Activated naive CD4-positive, alpha-beta T cell treated with anti-CD3 and anti-CD28 coated beads, Interleukin-2, amount 50 U/mL, for 24 hours (primary cell): Measurements from ENCODE around the gene ZMIZ1.

Source experiments
- H3K27ac Mint-ChIP-seq: one replicate; pipeline ENCODE4 v1.8.0; 2021; ENCODE audit warnings: mild to moderate bottlenecking, mixed read lengths
- H3K27me3 Mint-ChIP-seq: one replicate; pipeline ENCODE4 v1.8.0; 2021; ENCODE audit warnings: mixed read lengths
- H3K36me3 Mint-ChIP-seq: one replicate; pipeline ENCODE4 v1.8.0; 2021; ENCODE audit warnings: mixed read lengths
- H3K4me1 Mint-ChIP-seq: one replicate; pipeline ENCODE4 v1.8.0; 2021; ENCODE audit warnings: mixed read lengths
- H3K4me3 Mint-ChIP-seq: one replicate; pipeline ENCODE4 v1.8.0; 2021; ENCODE audit warnings: mild to moderate bottlenecking, mixed read lengths
- H3K9me3 Mint-ChIP-seq: one replicate; pipeline ENCODE4 v1.8.0; 2021; ENCODE audit warnings: mixed read lengths

The ZMIZ1 gene

GRCh38 chr10:79210672-79211071 is 141.9 kb downstream of the ZMIZ1 start:
- Mint-ChIP-seq H3K36me3 (peaks cover 8% of the 10 kb centered on the region), H3K4me3 (no peak overlapping the region), H3K9me3 (no peaks in the 10 kb centered on the region), H3K27me3 (no peaks in the 10 kb centered on the region), H3K27ac (no peak overlapping the region), H3K4me1 (no peaks in the 10 kb centered on the region)

GRCh38 chr10:79211616-79212015 is 142.8 kb downstream of the ZMIZ1 start:
- H3K27ac Mint-ChIP-seq, result no peak overlapping the region

GRCh38 chr10:79215531-79215930 is 146.8 kb downstream of the ZMIZ1 start:
- H3K4me1 Mint-ChIP-seq, result no peaks in the 10 kb centered on the region
- peaks cover 9% of the 10 kb centered on the region for H3K36me3 Mint-ChIP-seq
- no peak overlapping the region for H3K27ac Mint-ChIP-seq
- H3K9me3 Mint-ChIP-seq, result no peaks in the 10 kb centered on the region
- no peaks in the 10 kb centered on the region for H3K27me3 Mint-ChIP-seq
- H3K4me3 Mint-ChIP-seq, result no peak overlapping the region

More at GRCh38 chr10:79211616-79212015, 142.8 kb downstream of the ZMIZ1 start:
- Mint-ChIP-seq H3K4me3 (no peak overlapping the region), H3K4me1 (no peaks in the 10 kb centered on the region), H3K9me3 (no peaks in the 10 kb centered on the region), H3K36me3 (peaks cover 8% of the 10 kb centered on the region), H3K27me3 (no peaks in the 10 kb centered on the region)

GRCh38 chr10:79219322-79219957 is 150.7 kb downstream of the ZMIZ1 start:
- Mint-ChIP-seq H3K9me3 (no peaks in the 10 kb centered on the region), H3K36me3 (peaks cover 9% of the 10 kb centered on the region), H3K27ac (no peak overlapping the region), H3K27me3 (no peaks in the 10 kb centered on the region), H3K4me3 (no peak overlapping the region), H3K4me1 (no peaks in the 10 kb centered on the region)

- H3K27me3 Mint-ChIP-seq, result no peaks in the 10 kb centered on the region
- H3K27ac Mint-ChIP-seq, result no peak overlapping the region
- peaks cover 9% of the 10 kb centered on the region for H3K36me3 Mint-ChIP-seq
- no peak overlapping the region for H3K4me3 Mint-ChIP-seq
- H3K9me3 Mint-ChIP-seq, result no peaks in the 10 kb centered on the region
- H3K4me1 Mint-ChIP-seq, result no peaks in the 10 kb centered on the region
Observed at GRCh38 chr10:79220307-79220706, 151.5 kb downstream of the ZMIZ1 start.

- no peaks in the 10 kb centered on the region for H3K27me3 Mint-ChIP-seq
- peaks cover 7% of the 10 kb centered on the region for H3K36me3 Mint-ChIP-seq
- no peak overlapping the region for H3K27ac Mint-ChIP-seq
- H3K9me3 Mint-ChIP-seq, result no peaks in the 10 kb centered on the region
- H3K4me3 Mint-ChIP-seq, result no peak overlapping the region
- H3K4me1 Mint-ChIP-seq, result no peaks in the 10 kb centered on the region
Observed at GRCh38 chr10:79221110-79222051, 152.6 kb downstream of the ZMIZ1 start.

- H3K27ac Mint-ChIP-seq, result no peak overlapping the region
- no peaks in the 10 kb centered on the region for H3K4me1 Mint-ChIP-seq
- H3K36me3 Mint-ChIP-seq, result peaks cover 7% of the 10 kb centered on the region
- H3K27me3 Mint-ChIP-seq, result no peaks in the 10 kb centered on the region
- no peaks in the 10 kb centered on the region for H3K9me3 Mint-ChIP-seq
- no peak overlapping the region for H3K4me3 Mint-ChIP-seq
Observed at GRCh38 chr10:79222186-79222585, 153.4 kb downstream of the ZMIZ1 start.

- Mint-ChIP-seq H3K27me3 (no peaks in the 10 kb centered on the region), H3K27ac (no peak overlapping the region), H3K4me3 (no peak overlapping the region)
Observed at GRCh38 chr10:79223091-79224048, 154.6 kb downstream of the ZMIZ1 start.

GRCh38 chr10:79224263-79224949 is 155.6 kb downstream of the ZMIZ1 start:
- Mint-ChIP-seq H3K4me3 (no peak overlapping the region), H3K4me1 (no peaks in the 10 kb centered on the region), H3K9me3 (no peaks in the 10 kb centered on the region), H3K27me3 (no peaks in the 10 kb centered on the region), H3K27ac (peak overlapping the region; percentile 77), H3K36me3 (peaks cover 5% of the 10 kb centered on the region)

More at GRCh38 chr10:79223091-79224048, 154.6 kb downstream of the ZMIZ1 start:
- Mint-ChIP-seq H3K9me3 (no peaks in the 10 kb centered on the region), H3K4me1 (no peaks in the 10 kb centered on the region), H3K36me3 (peaks cover 5% of the 10 kb centered on the region)

- Mint-ChIP-seq H3K27ac (no peak overlapping the region), H3K4me3 (no peak overlapping the region), H3K9me3 (no peaks in the 10 kb centered on the region), H3K4me1 (no peaks in the 10 kb centered on the region), H3K36me3 (peaks cover 2% of the 10 kb centered on the region), H3K27me3 (no peaks in the 10 kb centered on the region)
Observed at GRCh38 chr10:79224992-79225391, 156.2 kb downstream of the ZMIZ1 start.

- peaks cover 2% of the 10 kb centered on the region for H3K36me3 Mint-ChIP-seq
- no peaks in the 10 kb centered on the region for H3K4me1 Mint-ChIP-seq
- H3K27ac Mint-ChIP-seq, result no peak overlapping the region
- H3K27me3 Mint-ChIP-seq, result no peaks in the 10 kb centered on the region
- no peak overlapping the region for H3K4me3 Mint-ChIP-seq
- H3K9me3 Mint-ChIP-seq, result no peaks in the 10 kb centered on the region
Observed at GRCh38 chr10:79226391-79227245, 157.9 kb downstream of the ZMIZ1 start.

- H3K27me3 Mint-ChIP-seq, result no peaks in the 10 kb centered on the region
- no peak overlapping the region for H3K4me3 Mint-ChIP-seq
- H3K9me3 Mint-ChIP-seq, result no peaks in the 10 kb centered on the region
- H3K36me3 Mint-ChIP-seq, result peaks cover 4% of the 10 kb centered on the region
- H3K27ac Mint-ChIP-seq, result no peak overlapping the region
- H3K4me1 Mint-ChIP-seq, result no peaks in the 10 kb centered on the region
Observed at GRCh38 chr10:79229071-79229541, 160.3 kb downstream of the ZMIZ1 start.

- Mint-ChIP-seq H3K27ac (no peak overlapping the region), H3K4me3 (no peak overlapping the region), H3K27me3 (no peaks in the 10 kb centered on the region), H3K36me3 (peaks cover 4% of the 10 kb centered on the region), H3K4me1 (no peaks in the 10 kb centered on the region), H3K9me3 (no peaks in the 10 kb centered on the region)
Observed at GRCh38 chr10:79229830-79230327, 161.1 kb downstream of the ZMIZ1 start.

GRCh38 chr10:79230328-79230830 is 161.6 kb downstream of the ZMIZ1 start:
- H3K4me1 Mint-ChIP-seq, result no peaks in the 10 kb centered on the region
- no peaks in the 10 kb centered on the region for H3K9me3 Mint-ChIP-seq
- no peak overlapping the region for H3K27ac Mint-ChIP-seq
- H3K27me3 Mint-ChIP-seq, result no peaks in the 10 kb centered on the region
- H3K4me3 Mint-ChIP-seq, result no peak overlapping the region
- peaks cover 6% of the 10 kb centered on the region for H3K36me3 Mint-ChIP-seq
